Measurements from ENCODE around the gene CCNK. TPM values are rescaled to one million over a fixed set of nuclear protein-coding genes. Genes with fewer than 3 reads are reported as not detected.

Gene CCNK
- total and polyA plus RNA-seq, 4 donors = 17.0 to 91.9 (median 33.5) TPM

GRCh38 chr14:99479906-99480869 is 1.0 kb upstream of the CCNK start, which contains the start of gene SETD3:
Gene SETD3 (minus strand): TSS chr14:99480859. CDS start chr14:99465805, 15,054 bp downstream.
- DNase-seq = peak; percentile 46 to 58 (median 51)
- TF ChIP-seq CTCF (IDR thresholded peaks at IDR 0.05; ENCODE audit: control extremely low read depth, extremely low read depth) = no peak
- H3K27ac ChIP-seq (ENCODE audit: low read depth in 1 of 2, low read length in 1 of 2) = peak within 1 kb of the TSS; percentile 93 to 98
- no peaks in the 10 kb centered on the region for H3K9me3 ChIP-seq (ENCODE audit: control insufficient read depth in 4 of 4, insufficient read depth in 3 of 4, low read length in 3 of 4)
- no peaks in the 10 kb centered on the region for H3K27me3 ChIP-seq (ENCODE audit: control insufficient read depth in 3 of 3, insufficient read depth in 3 of 3, low read length in 2 of 3)
- H3K36me3 ChIP-seq (ENCODE audit: control insufficient read depth in 4 of 4, insufficient read depth in 4 of 4, low read length in 4 of 4) = peaks cover 0 to 2% (median 0%) of the 10 kb centered on the region in 4 donors
- peaks cover 5 to 27% (median 16%) of the 10 kb centered on the region in 5 donors for H3K4me1 ChIP-seq (ENCODE audit: control insufficient read depth in 5 of 5, insufficient read depth in 5 of 5, low read length in 5 of 5)
- ATAC-seq (ENCODE audit: insufficient read depth, low FRiP score) = peak; percentile 1
- H3K4me3 ChIP-seq = peak within 1 kb of the TSS; percentile 93
- H3K9ac ChIP-seq (ENCODE audit: insufficient read depth in 1 of 2, low read length in 2 of 2) = peak within 1 kb of the TSS; percentile 92 to 98
- WGBS, 2 donors = 0 to 1% methylated on average over 67 to 121 of the region's 122 CpGs

GRCh38 chr14:99481745-99482099 is 513 bp downstream of the CCNK start:
- TF ChIP-seq CTCF (IDR thresholded peaks at IDR 0.05; ENCODE audit: control extremely low read depth, extremely low read depth) = no peak
- H3K9ac ChIP-seq (ENCODE audit: insufficient read depth in 1 of 2, low read length in 2 of 2) = peak overlapping the region; percentile 92 to 98
- 0% methylated on average over 17 of the region's 17 CpGs for WGBS, 2 donors
- H3K27me3 ChIP-seq (ENCODE audit: control insufficient read depth in 3 of 3, insufficient read depth in 3 of 3, low read length in 2 of 3) = no peaks in the 10 kb centered on the region
- peaks cover 0 to 2% (median 0%) of the 10 kb centered on the region in 4 donors for H3K36me3 ChIP-seq (ENCODE audit: control insufficient read depth in 4 of 4, insufficient read depth in 4 of 4, low read length in 4 of 4)
- H3K4me3 ChIP-seq = peak overlapping the region; percentile 93
- peaks cover 4 to 27% (median 13%) of the 10 kb centered on the region in 5 donors for H3K4me1 ChIP-seq (ENCODE audit: control insufficient read depth in 5 of 5, insufficient read depth in 5 of 5, low read length in 5 of 5)
- no peaks in the 10 kb centered on the region for H3K9me3 ChIP-seq (ENCODE audit: control insufficient read depth in 4 of 4, insufficient read depth in 3 of 4, low read length in 3 of 4)
- H3K27ac ChIP-seq (ENCODE audit: low read depth in 1 of 2, low read length in 1 of 2) = peak overlapping the region; percentile 90 to 93
- no peak for ATAC-seq (ENCODE audit: insufficient read depth, low FRiP score)
- peak in 2 of 3 donors; percentile 36 to 55 for DNase-seq

GRCh38 chr14:99484106-99484505 is 2.9 kb downstream of the CCNK start:
- H3K9ac ChIP-seq (ENCODE audit: insufficient read depth in 1 of 2, low read length in 2 of 2) = no peak overlapping the region
- H3K4me1 ChIP-seq (ENCODE audit: control insufficient read depth in 5 of 5, insufficient read depth in 5 of 5, low read length in 5 of 5) = peaks cover 0 to 17% (median 13%) of the 10 kb centered on the region in 5 donors
- ATAC-seq (ENCODE audit: insufficient read depth, low FRiP score) = no peak

More at GRCh38 chr14:99484106-99484505, 2.9 kb downstream of the CCNK start:
- 69 to 81% methylated on average over 2 of the region's 2 CpGs for WGBS, 2 donors
- Histone ChIP-seq H3K9me3 (ENCODE audit: control insufficient read depth in 4 of 4, insufficient read depth in 3 of 4, low read length in 3 of 4) (no peaks in the 10 kb centered on the region), H3K36me3 (ENCODE audit: control insufficient read depth in 4 of 4, insufficient read depth in 4 of 4, low read length in 4 of 4) (peaks cover 0 to 2% (median 0%) of the 10 kb centered on the region in 4 donors), H3K27ac (ENCODE audit: low read depth in 1 of 2, low read length in 1 of 2) (no peak overlapping the region), H3K27me3 (ENCODE audit: control insufficient read depth in 3 of 3, insufficient read depth in 3 of 3, low read length in 2 of 3) (no peaks in the 10 kb centered on the region), H3K4me3 (no peak overlapping the region)
- TF ChIP-seq CTCF (IDR thresholded peaks at IDR 0.05; ENCODE audit: control extremely low read depth, extremely low read depth) = no peak
- DNase-seq = no peak
